HuH-7 (cell line): Measurements from ENCODE around the gene SPOCK3.
"Not testable (repeated sequence)": the region's sequence is repeated elsewhere in the genome, so short reads cannot be mapped to it uniquely, and the experiment has no call there.

Experiments
- DNase-seq: peaks from one replicate; pipeline ENCODE4 v3.0.0; 2011; ENCODE audit warnings: low spot score

SPOCK3 gene

DNA sequence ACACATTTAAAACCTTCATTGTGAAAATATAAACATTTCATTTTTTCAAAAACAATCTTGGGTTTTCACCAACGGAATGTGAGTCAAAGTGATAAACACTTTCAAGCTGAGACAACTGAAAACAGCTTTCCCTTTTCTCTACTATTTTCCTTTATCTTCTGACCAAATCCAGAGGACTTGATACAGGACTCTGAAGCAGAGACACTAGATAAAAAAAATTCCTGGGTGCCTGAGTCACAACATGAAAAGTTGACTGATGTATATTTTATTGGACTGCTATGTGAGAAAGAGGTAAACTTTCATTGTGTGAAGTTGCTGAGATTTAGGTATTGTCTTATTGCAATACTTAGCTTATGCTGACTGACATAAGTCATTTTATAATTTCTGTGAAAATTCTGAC, 411.2 kb downstream of the SPOCK3 start:
- DNase-seq, result no peak

DNA sequence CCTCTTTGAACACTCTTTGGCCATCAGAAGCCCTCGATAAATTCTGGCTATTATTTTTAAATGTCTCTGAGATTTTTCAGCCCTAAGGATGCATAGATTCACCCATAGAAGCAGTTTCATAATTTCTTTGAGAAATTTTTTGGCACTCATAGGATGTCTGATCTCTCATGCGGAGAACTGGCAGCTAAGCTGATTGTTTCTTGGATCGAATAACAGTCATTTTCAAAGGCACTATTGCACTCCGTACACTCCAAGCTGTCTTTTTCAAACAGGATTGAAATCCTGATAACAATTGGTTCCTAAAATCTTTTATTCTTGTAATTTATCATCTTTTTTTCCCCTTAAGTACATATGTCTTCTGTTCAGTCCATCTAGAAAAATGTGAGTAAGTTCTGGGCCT, 411.9 kb downstream of the SPOCK3 start:
- no peak for DNase-seq

DNA sequence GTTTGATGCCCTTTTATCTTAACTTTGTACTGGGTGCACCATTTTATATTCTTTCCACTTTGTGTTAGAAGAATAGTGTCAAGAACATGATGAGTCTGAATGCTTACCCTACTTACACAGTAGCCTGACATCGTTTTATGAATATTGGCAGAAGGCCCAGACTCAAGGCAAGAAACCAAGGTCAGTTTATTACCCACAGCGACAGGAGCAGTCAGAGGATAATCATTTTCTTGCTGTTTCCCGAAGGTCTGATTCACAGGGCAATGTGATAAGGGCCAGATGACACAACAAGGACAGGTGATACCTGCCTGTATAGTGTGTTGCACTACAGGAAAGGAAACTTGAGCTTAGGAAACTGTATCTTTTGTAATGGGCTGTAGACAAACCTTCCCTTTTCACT, 417.4 kb downstream of the SPOCK3 start:
- DNase-seq, result no peak

DNA sequence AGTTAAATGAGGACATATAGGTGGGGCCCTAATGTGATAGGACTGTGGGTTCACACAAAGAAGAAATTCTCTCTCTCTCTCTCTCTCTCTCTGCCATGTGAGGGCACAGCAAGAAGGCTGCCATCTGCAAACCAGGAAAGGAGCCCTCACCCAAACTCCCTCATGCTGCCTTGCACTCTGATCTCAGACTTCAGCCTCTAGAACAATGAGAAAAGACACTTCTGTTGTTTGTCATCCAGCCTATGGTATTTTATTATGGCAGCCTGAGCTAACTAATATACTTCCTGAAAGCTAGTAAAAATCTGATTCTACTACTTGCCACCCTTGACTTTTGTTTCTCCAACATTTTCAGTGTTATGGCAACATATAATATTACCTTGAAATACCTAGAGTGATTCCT, 425.9 kb downstream of the SPOCK3 start:
- no peak for DNase-seq

DNA sequence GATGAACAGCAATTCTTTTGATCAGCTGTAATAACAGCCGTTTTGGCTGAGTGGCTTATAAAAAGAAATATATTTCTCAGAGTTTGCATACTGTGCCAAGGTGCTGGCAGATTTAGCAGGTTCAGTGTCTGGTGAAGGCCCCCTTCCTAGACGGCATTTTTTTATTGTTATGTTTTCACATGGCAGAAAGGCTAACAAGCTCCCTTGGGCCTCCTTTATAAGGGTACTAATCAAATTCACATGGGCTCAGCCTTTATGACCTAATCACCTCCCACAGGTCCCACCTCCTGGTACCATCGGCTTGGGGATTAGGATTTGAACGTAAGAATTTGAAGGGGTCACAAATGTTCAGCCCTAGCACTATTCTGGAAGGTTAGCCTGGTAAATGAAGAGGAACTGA, 431.9 kb downstream of the SPOCK3 start:
- DNase-seq, result no peak

DNA sequence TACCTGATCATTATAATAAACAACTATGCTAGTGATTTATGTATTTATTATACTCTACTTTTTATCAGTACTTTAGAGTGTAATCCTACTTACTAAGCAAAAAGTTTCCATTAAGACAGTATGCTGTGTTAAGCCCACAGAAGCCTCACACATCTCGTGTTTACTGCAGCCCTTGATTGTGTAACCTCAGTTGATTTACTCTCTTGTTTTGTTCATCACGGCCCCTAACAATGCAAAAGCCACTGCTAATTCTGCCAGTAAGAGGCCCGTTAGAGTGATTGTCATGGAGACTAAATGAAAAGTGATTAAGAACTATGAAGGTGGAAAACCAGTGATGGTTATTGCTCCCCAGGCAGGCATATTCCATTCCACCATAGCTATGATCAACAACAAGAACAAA, 436.2 kb downstream of the SPOCK3 start:
- DNase-seq, result no peak

DNA sequence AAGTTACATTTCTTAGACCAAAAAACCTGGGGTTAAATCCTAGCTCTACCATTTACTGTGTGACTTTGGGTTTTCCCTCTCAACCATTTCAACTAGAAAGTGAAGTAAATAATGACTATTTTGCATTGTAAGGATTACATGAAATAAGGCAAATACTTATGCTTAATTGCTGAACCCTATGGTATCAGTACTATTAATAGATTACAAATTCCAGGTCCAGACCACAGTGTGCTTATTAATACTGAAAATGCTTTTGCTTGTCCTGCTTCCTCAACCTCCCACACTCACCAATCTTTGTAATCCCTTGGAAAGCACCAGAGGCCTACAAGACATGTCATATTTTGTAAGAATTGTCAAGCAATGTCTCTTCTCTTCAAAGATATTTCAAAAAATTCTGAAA, 456.5 kb downstream of the SPOCK3 start:
- no peak for DNase-seq

DNA sequence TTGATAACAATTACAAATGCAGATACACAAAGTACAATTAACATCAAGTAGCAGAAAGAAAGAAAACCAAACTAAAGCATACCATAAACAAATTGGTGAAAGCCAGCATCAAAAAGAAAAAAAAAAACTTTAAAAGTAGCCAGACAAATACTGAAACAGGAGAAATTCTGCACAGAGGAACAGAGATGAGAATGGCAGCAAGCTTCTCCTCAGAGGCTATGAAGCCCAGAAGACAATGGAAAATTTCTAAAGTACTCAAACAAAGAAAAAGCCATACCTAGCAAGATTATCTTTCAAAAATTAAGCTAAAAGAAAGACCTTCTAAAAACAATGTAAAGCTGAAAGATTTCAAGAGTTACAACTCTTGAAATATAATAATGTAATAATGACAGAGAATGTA, 471.3 kb downstream of the SPOCK3 start:
- no peak for DNase-seq

DNA sequence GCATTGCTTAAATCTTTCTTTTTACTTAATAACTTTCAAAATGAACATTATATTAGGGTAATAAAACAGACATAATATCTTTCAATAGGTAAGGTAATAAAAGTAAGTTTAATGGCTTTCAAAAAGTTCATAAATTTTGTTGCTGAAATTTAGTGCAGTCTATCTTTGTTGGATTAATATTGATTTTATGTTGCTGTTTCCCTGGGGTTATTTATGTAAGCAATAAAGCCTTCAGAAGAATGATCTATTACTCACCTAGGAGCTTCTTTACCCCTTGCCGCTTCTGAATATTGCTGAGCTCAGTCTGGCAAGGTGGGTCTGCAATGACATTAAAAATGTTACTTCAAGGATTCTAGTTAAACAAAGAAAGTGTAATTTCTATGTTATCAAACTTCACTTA, 492.6 kb downstream of the SPOCK3 start:
- no peak for DNase-seq

DNA sequence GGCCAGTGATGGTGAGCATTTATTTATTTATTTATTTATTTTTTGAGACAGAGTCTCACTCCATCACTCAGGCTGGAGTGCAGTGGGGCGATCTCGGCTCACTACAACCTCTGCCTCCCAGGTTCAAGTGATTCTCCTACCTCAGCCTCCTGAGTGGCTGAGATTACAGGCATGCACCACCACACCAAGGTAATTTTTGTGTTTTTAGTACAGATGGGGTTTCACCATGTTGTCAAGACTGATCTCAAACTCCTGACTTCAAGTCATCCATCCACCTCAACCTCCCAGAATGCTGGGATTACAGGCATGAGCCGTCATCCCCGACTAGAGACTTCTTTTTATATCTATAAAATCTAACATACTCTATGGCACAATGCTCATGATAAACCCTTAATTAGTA, 495.1 kb downstream of the SPOCK3 start:
- DNase-seq, result not testable (repeated sequence)

DNA sequence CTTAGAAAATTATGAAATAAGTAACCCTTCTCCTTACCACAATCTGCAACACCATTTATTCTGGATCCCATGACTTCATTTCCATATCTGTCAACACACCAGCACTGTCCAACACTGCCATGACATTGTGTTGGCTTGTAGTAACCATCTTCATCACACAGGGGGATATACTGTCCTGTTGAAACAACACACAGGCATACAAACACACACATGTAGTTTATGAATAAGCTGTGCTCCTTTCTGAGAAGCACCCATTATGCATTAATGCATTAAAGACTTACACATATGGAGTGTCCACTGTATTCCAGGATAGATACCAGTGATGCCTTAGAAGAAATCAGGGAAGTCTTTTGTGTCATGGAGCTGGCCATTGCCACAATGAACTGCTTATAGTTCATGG, 496.9 kb downstream of the SPOCK3 start:
- DNase-seq, result no peak

DNA sequence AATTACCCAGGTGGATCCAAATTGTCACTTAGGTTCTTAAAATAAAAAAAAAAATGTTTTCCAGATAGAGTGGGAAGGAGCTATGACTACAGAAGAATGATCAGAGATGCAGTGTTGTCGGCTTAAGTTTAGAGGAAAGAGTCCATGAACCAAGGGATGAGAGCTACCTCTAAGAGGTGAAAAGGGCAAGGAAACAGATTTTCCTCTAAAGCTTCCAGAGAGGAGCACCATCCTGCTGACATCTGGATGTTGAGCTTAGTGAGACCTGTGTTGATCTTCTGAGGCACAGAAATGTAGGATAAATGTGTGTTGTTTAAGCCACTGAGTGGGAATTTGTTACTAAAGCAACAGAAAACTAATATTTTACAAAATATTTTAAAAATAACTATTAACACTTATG, 498.7 kb downstream of the SPOCK3 start:
- DNase-seq, result no peak

DNA sequence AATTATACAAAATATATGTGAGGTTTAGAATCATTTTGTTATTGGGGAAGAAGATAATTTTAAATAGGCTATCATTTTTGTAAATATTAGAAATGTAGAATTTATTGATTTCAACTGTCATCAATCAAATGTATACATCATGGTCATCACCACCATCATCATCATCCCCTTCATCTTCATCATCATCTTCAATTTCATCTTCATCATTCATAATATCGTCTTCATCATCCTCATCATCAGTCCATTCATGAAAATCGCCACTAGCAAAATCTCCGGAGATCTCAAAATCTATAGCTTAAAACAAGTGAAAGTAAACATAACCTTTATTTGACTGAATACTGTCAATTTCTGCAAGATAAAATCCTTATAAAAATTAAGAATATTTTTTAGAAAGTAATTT, 499.5 kb downstream of the SPOCK3 start:
- DNase-seq, result no peak

DNA sequence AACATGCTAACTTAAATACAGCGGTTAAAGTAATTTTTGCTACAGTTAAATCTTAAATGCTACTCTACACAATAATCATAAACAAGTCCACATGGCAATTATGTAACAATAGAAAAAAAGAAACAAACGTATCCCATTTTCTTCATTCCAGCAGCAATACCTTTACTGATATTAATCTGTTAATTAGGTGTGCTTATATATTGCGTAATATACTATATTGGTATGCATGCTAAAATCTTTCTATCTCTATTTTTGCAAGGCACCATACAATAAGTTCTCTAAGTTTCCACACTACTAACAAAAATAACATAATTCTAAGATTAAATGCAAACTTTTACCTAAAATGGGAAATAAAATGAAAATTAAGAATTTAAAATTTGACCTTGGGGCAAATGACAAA, 500.6 kb downstream of the SPOCK3 start:
- no peak for DNase-seq

DNA sequence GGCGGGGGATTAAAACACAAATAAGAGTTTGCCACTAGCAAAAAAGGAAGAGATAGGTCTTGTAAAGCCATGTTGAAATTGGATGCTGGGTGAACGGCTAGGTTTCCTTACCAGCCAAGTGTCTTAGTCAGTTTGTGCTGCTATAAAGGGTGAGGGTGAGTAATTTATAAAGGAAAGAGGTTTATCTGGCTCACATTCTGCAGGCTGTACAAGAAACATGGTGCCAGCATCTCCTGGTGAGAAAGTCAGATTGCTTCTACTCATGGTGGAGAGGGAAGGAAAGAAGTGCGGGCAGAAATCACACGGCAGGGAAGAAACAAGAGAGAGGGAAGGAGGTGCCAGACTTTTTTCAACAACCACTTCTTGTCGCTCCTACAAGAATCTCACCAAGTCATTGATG, 507.5 kb downstream of the SPOCK3 start:
- no peak for DNase-seq

DNA sequence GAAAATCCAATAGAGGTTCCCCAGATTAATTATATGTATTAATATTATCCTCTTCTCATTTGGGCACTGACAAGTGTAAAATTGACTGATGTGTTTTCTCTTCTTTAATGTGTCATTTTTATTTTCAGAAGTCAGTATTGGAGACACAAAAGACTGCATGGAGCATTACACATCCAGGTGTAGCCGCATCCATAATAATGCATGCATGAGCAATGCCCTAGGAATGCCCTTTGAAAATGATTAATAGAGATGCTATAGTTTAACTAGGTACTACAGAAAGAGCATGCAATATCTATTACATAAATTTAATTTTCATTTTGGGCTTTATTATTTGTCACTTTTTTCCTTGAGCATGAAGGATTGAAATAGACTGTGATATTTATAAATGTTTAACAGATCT, 509.9 kb downstream of the SPOCK3 start:
- no peak for DNase-seq

DNA sequence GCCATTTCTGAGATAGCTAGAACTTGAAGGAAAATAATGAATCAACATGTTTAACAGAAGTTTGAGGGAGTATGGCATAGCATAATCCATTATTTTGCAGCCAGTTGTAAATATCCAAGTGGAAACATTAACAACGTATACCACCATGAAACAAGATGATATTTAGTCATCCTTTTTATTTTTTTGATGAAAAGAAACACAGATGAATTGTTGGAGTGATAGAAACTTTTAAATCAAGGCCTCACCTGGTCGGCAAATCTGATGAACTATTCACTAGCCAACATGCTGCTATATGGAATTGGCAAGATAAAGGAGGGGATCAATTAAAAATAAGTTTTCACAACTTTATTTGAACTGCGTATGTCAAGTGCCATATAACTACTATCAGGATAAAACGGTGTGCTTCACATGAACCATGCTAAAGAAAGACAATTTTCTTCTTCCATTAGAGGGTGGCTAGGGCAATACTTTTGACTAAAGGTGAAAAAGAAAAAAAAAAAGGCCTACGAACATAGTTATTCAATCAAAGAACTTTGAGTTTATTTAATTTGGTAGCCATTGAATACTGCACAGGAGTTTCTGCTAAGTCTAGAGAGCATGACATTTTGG, 510.7 kb downstream of the SPOCK3 start:
- DNase-seq, result no peak

DNA sequence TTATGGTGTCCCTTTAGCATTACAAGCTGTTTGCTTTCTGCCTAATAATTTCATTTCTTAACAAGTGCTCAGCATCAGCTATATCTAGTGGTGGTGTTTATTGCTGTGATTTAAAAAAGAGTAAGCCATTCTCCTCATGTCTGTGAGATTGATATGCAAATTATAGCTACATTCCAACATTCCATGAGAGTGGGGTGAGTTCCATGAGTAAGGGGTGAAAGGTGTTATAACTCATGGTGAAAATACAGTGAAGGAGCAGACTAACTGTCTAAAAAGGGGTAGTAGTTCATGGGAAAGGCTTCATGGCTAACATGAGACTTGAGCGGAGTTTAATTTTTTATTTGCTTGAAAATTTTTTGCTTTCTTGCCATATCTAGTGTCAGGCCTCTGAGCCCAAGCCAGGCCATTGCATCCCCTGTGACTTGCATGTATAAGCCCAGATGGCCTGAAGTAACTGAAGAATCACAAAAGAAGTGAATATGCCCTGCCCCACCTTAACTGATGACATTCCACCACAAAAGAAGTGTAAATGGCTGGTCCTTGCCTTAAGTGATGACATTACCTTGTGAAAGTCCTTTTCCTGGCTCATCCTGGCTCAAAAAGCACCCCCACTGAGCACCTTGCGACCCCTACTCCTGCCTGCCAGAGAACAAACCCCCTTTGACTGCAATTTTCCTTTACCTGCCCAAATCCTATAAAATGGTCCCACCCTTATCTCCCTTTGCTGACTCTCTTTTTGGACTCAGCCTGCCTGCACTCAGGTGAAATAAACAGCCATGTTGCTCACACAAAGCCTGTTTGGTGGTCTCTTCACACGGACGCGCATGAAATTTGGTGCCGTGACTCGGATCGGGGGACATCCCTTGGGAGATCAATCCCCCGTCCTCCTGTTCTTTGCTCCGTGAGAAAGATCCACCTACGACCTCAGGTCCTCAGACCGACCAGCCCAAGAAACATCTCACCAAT, 518.3 kb downstream of the SPOCK3 start:
- not testable (repeated sequence) for DNase-seq

DNA sequence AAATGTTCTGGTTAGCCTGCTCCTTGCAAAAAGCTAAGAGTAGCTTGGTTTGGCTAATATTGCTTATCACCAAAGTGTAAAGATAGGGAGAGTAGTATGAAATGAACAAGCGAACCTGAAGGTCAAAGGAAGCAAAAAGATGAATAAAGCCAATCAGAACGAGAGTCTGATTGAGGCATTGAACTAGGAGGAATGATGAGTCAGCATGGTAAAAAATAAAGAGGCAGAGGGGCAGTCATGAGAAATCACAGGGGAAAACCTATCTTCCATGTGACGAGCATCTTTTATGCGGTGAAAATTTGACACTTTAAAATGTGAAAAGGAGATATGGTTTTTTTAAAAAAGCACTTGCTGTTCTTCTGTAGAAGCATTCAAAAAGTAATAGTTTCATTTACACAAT, 533.7 kb downstream of the SPOCK3 start:
- DNase-seq, result no peak

DNA sequence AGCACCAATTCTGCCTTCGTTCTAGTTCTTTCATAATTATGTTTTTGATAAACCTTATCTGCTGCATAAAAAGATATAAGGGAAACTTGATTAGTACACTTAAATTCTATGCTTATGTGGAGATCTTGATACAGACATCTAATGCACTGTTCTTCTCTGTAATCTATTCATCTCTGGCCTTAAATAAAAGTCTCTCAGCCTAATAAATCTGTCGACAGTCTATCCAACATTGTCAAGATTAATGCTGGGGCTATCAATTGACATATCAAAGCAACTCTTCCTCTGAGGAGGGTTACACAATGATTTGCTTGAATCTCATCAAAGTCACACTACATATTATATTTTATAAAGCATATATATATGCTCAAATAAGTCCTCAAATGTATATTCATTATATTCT, 545.5 kb downstream of the SPOCK3 start:
- no peak for DNase-seq

DNA sequence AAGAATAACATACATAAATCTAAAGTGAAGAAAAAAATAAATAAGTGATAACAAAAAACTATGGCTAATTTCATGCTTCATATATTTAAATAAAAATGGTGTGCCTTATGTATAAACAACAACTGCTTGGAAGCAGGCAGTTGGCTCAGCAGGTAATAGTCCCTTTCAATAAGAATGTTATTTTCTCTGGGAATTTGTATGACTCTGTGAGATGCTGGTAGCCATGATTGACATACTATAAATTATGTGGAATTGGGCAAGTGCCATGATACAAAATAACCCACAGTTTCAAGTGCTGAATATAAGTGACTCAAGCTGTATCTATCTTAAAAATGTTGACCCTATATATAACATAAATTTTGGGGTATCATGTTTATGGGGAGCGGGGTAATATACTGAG, 546.5 kb downstream of the SPOCK3 start:
- DNase-seq, result no peak
